HG03457 (cell line): ENCODE measurements around the gene PARD3B.

ENCODE experiments used
- ATAC-seq: cut with Tn5 transposase; IDR thresholded peaks from one replicate; pipeline ENCODE4 v1.9.1; 2021; ENCODE audit warnings: moderate number of reproducible peaks; ENCODE audit not compliant: unreplicated experiment

Gene PARD3B

DNA sequence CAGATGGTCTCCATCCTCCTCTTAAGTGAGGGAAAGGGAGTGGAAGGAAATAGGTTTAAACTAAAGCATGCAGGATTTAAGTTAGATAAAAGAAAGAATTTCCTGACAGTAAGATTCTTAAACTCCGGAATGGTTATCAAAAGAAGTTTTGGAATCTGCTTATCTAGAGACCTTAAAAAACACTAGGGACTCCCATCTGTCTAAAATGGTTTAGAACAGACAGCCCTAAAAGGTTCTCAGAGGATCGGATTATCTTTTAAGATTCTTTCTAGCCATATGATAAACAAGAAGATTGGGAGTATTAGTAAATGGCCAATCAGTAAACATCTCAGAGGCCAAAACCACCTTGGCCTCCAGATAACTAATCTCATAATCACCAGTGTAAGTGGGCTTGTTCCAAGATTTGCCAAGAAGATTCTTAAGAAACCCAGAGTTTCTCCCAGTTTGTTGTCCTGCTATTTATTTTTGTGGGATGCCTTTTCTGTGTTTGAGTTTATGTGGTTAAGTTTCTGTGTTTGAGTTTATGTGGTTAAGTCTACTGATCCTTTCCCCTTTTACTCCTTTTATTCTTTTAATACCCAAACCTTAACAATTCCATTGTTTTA is 822.2 kb downstream of the PARD3B start:
- ATAC-seq: no peak

DNA sequence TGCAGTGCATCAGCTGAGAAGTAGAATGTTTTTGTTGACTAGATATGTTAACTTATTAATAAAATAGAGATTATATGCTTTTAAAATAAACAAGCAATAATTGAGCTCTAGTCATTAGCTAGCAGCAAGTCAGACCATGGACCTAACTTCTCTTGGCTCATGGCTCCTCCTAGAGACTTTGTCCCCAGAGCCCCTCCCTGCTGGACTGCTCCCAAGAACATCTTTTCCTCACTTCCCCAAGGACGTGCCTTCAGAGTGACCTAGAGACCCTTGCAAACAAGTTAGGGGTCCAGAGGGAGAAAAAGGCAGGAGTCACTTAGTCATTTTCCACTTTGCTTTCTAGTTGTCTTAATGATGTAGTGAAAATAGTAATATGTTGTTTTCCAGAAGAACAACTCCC is 824.5 kb downstream of the PARD3B start:
- no peak for ATAC-seq

DNA sequence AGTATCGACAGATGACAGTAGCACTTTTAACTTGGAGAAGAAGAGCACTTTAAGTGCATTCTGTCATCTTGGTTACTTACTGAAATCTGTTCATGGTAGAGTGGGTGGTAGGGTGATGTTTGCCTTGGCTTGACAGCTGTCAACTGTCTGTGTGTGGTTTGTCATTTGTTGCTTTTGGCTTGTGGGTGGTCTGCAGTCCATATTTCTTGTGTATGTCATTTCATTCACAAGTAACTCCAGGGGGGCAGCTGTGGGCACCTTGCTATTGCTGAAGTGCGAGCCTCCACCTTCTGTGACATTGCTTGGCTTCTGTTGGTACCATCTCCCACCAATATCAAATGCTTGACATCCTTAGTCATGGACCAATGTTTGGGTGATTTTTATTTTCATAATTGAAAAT is 825.5 kb downstream of the PARD3B start:
- ATAC-seq: no peak

DNA sequence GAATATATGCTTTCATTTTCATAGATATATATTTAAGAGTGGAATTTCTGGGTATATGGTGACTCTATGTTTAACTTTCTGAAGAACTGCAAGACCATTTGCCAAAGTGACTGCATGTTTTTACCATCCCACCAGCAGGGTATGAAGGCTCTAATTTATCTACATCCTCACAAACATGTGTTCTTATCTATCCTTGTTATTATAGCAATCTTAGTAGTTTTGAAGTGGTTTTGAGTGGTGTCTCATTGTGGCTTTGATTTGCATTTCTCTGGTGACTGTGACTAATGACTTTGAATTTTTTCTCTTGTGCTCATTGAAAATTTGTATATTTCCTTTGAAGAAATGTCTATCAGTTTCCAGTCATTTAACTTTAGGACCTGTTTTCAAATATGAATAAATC is 826.9 kb downstream of the PARD3B start:
- ATAC-seq: no peak

DNA sequence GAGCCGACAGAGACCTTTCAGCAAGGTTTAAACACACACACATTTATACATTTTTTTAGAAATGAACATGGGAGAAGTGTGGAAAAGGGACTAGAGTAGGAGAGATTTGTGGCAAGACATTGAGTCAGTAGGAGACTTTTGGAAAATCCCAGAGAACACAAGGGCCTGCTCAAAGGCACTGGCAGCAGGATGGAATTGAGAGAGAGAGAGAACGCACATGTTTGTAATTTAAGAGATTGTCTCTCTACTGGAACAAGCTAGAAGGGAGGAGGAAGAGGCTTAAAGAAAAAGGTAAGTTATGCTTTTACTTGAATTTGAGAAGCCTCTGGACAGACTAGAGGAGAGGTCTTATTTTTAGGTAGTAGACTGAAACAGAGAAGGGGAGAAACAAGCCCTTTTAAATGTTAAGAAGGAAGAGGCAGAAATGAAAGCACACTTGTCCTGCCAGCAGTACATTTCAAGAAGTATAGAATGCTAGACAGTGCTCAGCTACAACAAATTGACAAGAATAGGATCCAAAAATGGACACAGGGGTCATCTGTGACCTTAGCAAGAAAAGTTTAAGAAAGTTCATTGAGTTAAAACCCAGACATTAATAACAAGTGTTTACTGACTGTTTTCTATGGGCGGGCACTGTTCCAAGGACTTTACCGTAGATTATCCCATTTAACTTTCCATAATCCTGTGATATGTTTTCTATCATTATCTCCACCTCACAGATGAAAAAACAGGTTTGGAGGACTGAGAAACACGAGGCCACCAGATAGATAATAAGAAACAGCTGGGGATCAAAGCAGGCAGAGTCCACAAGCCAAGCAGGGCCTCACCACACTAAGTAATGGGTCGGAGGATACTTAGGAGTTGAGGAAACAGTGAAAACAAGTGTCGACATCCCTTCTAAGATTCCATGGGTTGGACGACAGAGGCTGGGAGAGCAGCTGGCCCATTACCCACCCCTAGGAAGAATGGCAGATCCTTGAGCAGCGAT is 830.5 kb downstream of the PARD3B start:
- no peak for ATAC-seq

DNA sequence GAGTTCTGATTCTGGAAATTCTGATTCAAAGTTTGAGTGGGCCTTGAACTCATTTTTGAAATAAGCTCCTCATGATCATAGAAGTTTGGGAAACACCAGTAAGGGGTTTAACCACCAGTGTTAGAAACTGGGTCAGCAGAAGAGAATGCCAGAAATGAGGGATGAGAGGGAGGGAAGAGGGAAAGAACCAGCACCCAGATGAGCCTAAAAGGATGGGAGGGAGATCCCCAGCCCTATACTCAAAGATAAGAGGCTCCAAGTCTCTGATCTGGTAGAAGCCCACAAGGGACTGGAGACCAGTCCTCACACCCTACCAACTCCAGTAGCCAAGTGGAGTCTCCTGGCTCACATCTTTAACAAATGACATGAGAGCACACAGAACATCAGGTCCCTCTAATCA is 832.0 kb downstream of the PARD3B start:
- ATAC-seq: no peak

DNA sequence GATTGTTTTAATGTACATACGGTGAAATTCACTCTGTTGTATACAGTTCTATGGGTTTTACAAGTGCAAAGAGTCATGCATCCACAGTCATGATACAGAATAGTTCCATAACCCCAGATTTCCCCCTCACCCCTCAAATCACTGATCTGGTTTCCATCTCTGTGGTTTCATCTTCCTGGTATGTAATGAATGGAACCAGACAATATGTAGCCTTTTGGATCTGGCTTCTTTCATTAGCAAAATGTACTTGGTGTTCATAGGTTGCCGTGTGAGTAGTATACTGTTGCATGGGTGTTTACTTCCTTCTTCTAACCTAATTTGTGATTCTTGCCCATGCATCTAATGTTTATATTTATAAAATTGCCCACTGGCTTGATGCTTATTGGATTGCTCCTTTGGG is 838.3 kb downstream of the PARD3B start:
- ATAC-seq: no peak

DNA sequence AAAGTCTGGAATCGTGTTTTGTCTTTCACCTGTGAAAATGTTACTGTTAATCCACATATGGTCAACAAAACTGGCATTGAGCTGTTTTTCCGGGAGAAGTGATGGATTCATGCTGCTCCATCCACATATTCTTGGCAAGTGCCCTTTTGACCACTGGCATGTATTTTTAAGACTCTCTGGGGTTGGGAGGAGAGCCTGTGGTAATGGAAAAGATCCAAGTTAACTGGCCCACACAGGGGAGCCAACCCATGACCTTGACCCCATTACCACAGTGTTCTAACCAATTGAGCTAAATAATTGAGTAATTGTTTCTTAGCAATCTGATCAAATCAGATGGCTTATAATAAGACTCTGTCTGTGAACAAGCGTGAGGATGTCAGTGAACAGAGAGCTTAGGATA is 840.8 kb downstream of the PARD3B start:
- no peak for ATAC-seq

DNA sequence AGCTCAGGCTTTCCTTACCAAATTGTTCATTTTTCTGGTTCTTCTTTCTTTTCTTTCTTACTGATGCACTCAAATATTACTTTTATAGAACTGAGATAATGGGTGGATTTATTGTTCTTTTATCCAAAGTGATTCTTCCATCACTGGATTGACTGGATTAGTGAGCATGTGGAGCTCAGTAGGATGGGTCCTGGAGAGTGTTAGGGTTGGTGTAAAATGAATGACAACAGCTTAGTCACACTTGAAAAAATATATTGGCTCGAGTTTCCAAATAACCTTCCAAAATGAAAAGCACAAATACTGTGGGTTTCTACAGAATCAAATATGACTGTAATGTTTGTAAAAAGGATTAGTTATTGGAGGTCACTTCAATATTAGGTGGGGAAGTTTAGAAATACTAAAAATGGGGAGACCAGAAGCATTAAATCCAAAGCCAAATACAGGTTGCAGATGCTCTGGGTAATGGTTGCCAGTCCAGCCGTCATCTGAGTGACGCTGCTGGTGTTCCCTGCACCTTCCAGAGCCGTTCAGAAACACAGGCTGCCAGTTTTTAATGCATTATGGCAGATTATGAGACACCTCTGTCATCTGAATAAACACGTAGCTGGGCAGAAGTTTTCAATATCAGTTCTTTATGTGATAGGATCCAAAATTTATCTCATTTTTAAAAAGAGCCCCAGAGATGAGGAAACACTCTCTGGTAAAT is 842.2 kb downstream of the PARD3B start:
- ATAC-seq: no peak

DNA sequence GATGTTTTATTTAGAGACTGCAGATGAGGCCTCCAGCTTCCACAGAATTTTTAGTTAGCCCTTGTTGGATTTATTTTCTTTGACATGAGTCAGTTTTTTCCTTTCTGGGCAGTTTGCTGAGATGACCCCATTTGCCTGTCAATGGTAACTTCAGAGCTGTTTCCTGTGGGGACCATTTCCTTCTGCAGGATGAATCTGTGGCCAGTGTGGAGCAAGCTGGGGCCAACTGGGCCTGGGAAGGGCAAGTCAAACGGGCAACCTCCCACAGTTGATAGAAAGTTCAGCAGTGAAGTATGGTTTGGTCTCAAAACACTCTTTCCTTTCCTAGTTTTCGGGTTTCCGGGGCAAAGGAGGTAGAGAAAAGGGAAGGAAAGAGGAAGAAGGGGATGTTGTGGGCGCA is 845.6 kb downstream of the PARD3B start:
- no peak for ATAC-seq

DNA sequence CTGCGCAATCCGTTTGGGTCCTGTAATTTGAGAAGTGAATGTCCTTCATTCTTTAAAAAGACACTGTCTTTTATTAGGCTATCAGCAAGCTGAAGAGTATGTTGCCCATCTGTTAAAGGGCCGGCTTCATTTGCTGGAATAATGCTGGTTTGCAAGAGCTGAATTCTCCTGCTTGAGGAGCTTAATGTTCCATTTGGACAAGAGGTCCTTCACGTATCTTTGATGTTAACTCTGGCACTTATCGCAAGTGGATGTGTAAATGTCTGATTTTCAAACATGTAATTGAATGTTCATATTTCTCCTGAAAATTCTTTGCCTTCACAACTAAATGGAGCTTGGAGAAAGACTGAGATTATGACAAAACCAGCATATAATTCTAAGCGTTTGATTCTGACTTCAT is 856.2 kb downstream of the PARD3B start:
- ATAC-seq: no peak

DNA sequence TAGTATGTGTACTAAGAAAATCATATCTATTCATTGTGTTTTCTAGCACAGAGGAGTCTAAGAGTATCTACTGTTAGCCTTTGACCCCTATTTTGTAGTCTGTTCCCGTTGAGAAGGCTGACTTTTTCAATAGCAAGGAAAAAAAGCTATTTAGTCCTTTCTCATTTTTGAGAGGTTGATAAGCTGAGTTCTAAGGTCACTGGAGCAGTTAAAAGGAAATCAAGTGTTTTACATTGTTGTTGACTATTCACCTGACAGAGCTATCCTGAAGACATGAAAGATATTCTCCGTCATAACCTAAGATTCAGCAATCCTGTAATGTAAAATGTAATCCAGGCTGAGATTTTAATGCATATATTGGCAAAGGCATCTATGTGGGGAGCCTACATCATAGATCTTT is 856.7 kb downstream of the PARD3B start:
- no peak for ATAC-seq

DNA sequence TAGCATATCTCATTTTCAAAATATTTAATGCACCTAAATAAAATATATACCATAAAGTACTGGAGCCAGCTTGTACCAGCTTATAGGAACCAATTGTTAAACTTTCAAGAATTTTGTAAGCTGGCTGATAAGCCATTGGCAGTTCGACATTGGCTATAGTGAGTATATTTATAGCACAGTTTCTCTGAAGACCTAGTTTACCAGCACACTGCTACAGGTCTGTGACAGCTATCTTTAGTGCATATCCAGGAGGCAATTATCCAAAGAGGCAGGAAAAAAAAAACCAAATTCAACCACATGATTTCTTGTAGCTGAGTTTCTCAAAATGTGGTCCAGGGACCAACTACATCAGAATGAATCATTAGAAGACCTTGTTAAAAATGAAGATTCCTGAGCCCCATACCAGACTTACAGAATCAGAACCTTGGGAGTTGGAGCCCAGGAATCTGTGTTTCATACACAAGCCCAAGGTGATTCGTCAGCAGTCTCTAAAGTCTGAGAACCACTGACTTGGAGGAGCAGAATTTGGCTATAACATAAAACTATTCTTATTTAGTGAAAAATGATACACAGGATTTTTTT is 858.1 kb downstream of the PARD3B start:
- ATAC-seq: no peak

DNA sequence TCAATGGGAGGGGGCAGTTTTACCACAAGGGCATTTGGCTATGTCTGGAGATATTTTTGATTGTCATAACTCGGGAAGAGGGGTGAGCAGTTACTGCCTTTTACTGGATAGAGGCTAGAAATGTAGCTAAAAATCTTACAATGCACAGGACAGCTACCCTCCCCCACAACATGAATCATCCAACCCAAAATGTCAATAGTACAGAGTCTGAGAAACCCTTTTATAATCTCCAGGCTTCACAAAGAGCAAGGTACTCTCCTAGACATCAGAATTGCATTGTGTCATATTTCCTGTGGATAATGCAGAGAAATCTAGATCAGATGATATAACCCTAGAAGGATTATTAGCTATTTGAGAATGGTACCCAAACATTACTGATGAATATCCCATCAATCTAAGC is 859.9 kb downstream of the PARD3B start:
- no peak for ATAC-seq

DNA sequence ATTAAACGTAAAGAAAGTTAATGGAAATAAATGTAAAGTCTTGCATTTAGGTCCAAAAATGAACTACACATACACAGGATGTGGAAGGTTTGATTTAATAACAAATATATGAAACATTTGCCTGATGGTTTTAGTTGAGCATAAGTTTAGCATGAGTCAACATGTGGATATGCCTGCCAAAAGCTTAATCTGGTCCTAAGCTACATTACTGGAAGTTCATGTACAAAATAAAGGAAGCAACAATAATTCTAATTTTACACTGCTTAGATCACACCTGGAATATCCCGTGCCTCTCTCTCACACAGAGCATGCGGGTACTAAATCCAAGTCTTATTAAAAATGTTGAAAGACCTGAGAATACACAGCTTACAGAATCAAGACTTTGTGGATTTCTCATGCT is 860.5 kb downstream of the PARD3B start:
- ATAC-seq: no peak

DNA sequence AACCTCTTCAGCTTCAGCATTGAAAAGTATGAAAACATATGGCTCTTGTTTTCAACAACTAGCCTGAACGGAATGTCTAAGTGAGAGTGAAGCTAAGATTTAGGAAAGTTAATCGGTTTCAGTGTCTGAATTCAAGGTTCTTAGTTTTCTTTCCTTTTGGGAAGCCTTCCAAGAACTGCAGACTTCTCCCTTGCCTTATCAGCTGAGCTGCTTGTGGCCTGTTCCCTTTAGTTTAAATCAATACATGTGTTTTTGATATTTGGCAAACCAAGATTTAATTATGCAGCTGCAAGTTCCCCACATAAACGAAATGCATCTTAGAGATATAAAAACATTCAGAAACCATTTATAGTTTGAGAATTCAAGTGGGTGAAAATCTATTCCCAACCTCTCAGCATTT is 862.7 kb downstream of the PARD3B start:
- ATAC-seq: no peak

DNA sequence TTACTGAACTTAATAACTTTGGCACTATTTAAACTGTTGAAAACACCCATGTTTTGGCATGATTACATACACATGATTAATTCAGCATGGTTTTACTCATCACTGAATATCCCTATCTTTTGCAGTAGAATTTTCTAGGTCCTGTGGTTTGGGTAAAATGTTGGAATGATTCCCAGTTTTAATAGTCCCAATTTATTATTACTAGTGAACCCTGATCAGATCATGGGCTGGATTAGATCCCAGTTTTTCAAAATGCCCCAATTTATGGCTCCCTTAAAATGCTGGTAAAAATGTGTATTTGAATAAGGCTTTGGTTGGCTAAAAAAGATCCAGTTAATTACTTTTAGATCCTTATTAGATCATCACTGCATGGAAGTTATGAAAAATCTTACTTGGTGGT is 863.4 kb downstream of the PARD3B start:
- no peak for ATAC-seq

DNA sequence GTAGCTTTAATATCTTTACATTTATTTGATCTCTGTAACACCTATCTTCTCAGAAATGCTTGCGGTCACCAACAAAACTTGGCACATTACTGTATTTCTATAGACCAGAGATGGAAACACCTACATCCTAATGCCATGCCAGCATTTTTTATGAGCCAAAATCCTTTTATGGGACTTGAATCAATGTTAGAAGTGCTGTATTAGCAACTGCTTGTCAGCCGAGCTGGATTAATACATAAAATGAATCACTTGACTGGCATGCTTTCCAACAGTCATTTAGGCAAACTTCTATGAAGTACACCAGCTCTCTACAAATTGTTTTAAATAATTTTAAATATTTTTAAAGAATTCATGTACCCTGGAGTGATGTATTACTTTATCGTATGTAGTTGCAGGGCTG is 864.1 kb downstream of the PARD3B start:
- no peak for ATAC-seq

DNA sequence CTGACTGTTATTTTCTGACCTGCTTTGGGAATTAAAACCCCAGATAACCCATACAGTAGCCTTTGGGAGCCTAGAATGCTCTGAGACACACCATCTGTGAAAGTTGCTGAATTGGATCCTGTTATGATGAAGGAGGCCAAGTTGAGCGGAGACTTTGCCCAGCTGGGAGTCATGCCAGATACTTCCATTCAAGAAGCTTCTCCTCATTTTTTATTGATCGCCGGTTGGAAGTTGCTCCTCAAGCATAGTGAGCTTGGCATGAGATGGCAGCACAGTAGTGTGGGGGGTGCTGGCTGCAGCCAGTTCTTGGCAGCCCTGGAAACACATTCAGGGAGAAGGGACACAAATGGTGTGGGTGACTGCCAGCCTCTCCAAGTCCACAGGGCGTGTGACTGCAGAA is 866.3 kb downstream of the PARD3B start:
- ATAC-seq: no peak

DNA sequence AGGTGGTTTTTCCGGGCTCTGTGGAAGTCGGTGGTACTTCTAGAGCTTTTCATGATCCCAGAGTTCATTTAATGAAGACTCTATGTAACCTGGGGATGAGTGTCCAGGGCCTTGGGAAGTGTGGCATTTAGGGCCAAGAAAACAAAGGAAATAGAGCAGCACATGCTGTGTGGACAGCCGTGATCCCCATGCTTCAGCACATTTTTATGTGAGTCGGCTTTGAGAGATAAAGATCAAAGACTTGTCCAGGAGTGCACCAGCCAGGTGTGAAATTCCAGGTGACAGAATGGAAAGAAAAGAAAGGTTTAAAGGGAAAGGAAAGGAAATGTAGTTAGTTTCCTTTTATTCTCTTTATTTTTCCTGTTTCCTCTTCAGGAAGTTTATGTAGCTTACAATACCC is 879.1 kb downstream of the PARD3B start:
- no peak for ATAC-seq

DNA sequence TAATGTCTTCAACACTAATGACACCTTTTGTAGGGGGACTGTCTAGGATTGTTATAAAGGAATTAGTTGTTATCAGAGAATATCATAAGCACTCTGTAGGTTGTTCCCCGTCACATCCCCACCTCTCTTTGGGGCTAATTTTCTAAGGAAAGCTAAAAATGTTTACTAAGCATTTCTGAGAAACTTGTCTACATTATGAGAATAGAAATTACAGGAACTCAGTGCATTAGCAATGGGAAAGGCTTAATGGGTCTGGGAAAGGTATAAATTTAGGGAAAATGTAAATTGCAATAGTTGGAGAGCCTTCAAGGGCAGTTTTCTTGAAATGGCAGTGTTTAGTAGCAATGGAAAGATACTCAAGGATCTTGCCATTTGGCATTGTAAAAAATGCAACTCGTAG is 879.8 kb downstream of the PARD3B start:
- ATAC-seq: no peak

DNA sequence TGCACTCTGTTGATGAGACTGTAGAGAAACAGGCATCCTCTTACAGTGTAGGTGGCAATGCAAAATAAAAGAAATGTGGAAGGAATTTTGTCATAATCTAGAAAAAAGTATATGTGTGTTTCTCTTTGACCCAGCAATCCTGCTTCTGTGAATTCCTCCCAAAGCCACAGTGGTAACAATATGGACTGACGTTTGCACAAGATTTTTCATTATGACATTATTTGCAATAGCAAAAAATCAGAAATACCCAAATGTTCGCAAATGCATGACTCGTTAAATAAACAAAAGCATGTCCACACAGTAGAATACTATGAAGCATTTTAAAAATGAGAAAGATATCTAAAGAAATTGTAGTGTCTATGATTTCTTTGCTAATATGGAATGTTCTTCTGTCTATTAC is 881.8 kb downstream of the PARD3B start:
- ATAC-seq: no peak
